PC-3 (cell line): ENCODE results near the gene OLFM4. TPM values are rescaled to one million over a fixed set of nuclear protein-coding genes. Genes with fewer than 3 reads are reported as not detected.

Experiments used
- ATAC-seq: fragments of 200-7000 bp; cut with Tn5 transposase; 2 replicates; pipeline ENCODE4 v1.9.1; 2020; ENCODE audit warnings: mild to moderate bottlenecking, moderate library complexity
- BruUV-seq: library from RNA; stranded (reverse); fragments of 400-500 nt; replicated peaks from 2 replicates; lab custom pipeline; 2021; lab: Mats Ljungman, UMichigan
- CTCF ChIA-PET: fragments of 300-600 bp; sonication (Branson Sonifier 250); formaldehyde crosslinking; loops from one replicate; lab custom pipeline; 2022; ENCODE audit warnings: antibody characterized with exemption; lab: Charles Lee
- POLR2A ChIA-PET: fragments of 300-600 bp; sonication (Branson Sonifier 250); formaldehyde crosslinking; loops from one replicate; lab custom pipeline; 2022; ENCODE audit warnings: antibody characterized with exemption; ENCODE audit not compliant: unreplicated experiment; lab: Charles Lee
- DNase-seq: peaks from one replicate; pipeline ENCODE4 v3.0.0-alpha.2; 2015
- H2AFZ ChIP-seq: fragments of 300-600 bp; sonication (generic); 2 replicates; pipeline ENCODE4 v1.6.0; 2016; ENCODE audit warnings: antibody characterized with exemption, low read length
- H3F3A ChIP-seq: fragments of 300-600 bp; sonication (generic); one replicate; pipeline ENCODE4 v1.6.0; 2017; ENCODE audit warnings: antibody characterized with exemption, low read length, control low read depth, mild to moderate bottlenecking; ENCODE audit not compliant: unreplicated experiment
- H3K27ac ChIP-seq: fragments of 300-600 bp; sonication (generic); 2 replicates; pipeline ENCODE4 v1.5.1; 2016; ENCODE audit warnings: mild to moderate bottlenecking, low read length
- H3K27me3 ChIP-seq: fragments of 300-600 bp; sonication (generic); 2 replicates; pipeline ENCODE4 v1.6.1; 2016; ENCODE audit warnings: low read length, mixed read lengths
- H3K36me3 ChIP-seq: fragments of 300-600 bp; sonication (generic); 2 replicates; pipeline ENCODE4 v1.6.1; 2016; ENCODE audit warnings: low read depth, mixed run types, low read length, mixed read lengths
- H3K4me1 ChIP-seq: fragments of 300-600 bp; sonication (generic); 2 replicates; pipeline ENCODE4 v1.5.1; 2016; ENCODE audit warnings: low read length; ENCODE audit not compliant: insufficient read depth
- H3K4me2 ChIP-seq: fragments of 300-600 bp; sonication (generic); 2 replicates; pipeline ENCODE4 v1.6.0; 2016; ENCODE audit warnings: low read length
- H3K4me3 ChIP-seq: fragments of 300-600 bp; sonication (generic); 2 replicates; pipeline ENCODE4 v1.5.1; 2016; ENCODE audit warnings: mild to moderate bottlenecking, low read length, mixed read lengths
- H3K79me2 ChIP-seq: fragments of 300-600 bp; sonication (generic); 2 replicates; pipeline ENCODE4 v1.6.1; 2017; ENCODE audit warnings: low read length, mixed read lengths
- H3K9ac ChIP-seq: fragments of 300-600 bp; sonication (generic); 2 replicates; pipeline ENCODE4 v1.6.0; 2016; ENCODE audit warnings: mild to moderate bottlenecking, low read length
- H3K9me2 ChIP-seq: fragments of 300-600 bp; sonication (generic); replicated peaks from 2 replicates; pipeline ENCODE4 v1.6.1; 2016; ENCODE audit warnings: mixed run types, low read length, mixed read lengths
- H3K9me3 ChIP-seq: fragments of 300-600 bp; sonication (generic); 2 replicates; pipeline ENCODE4 v1.6.1; 2016; ENCODE audit warnings: low read length, mixed read lengths
- H4K20me1 ChIP-seq: fragments of 300-600 bp; sonication (generic); 2 replicates; pipeline ENCODE4 v1.6.1; 2016; ENCODE audit warnings: low read length, mixed read lengths
- EZH2 ChIP-seq: fragments of 300-600 bp; sonication (generic); IDR thresholded peaks from one replicate; pipeline ENCODE4 v1.6.1; 2017; ENCODE audit warnings: antibody characterized with exemption, mild to moderate bottlenecking, low read length; ENCODE audit not compliant: unreplicated experiment
- EZH2phosphoT487 ChIP-seq: fragments of 300-600 bp; sonication (generic); IDR thresholded peaks from 2 replicates; pipeline ENCODE4 v1.6.1; 2018; ENCODE audit warnings: mild to moderate bottlenecking, antibody characterized with exemption, low read length, borderline replicate concordance
- intact Hi-C: fragments of 100-400 bp; cut with micrococcal nuclease; formaldehyde crosslinking; loops from 2 replicates; pipeline ENCODE4 v1.9.0; 2023
- total RNA-seq: library from RNA; depleted of rRNA; stranded (reverse); fragments of >200 nt; gene quantifications from 2 replicates; pipeline ENCODE4 v1.2.3, GENCODE V29; 2014
- TF ChIP-seq, protein P1 (sequence below): fragments of 300-600 bp; sonication (generic); conservative IDR thresholded peaks from 2 replicates; pipeline ENCODE4 v1.5.1; 2017; ENCODE audit warnings: antibody characterized with exemption, low read depth, mild to moderate bottlenecking, low read length

Gene OLFM4
- total RNA-seq, 1 experiment from 2014 or later: not detected

DNA sequence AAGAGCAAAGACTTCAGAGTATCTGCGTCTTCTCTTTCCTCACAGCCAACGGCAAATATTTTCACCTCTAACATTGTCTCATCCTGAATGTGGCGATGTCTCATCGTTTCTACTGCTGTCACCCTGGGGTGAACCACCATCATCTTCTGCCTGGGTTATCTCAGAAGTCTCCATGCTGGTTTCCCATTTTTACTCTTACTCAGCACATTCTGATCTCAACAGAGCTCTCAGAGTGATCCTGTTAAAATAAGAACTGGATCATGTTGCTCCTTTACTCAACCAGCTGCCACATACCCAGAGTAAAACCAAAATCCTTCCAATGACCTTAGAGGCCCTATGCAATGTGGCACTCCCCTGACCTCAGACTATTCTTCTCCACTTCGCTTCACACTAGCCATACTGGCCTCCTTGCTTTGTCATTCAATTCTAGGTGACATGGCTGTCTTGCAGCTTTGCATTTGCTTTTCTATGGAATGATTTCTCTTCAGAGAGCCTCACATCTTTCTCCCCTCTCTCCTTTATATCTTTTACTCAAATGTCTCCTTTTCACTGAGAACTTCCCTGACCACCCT, 7.8 kb upstream of the OLFM4 start:
- no peak overlapping the region for H3K4me3 ChIP-seq
- no peak overlapping the region for H2AFZ ChIP-seq
- no peaks in the 10 kb centered on the region for H3F3A ChIP-seq
- no peaks in the 10 kb centered on the region for H3K36me3 ChIP-seq
- CTCF ChIA-PET: no interaction called here
- H3K27ac ChIP-seq: no peak overlapping the region
- POLR2A ChIA-PET: no interaction called here
- H3K9me3 ChIP-seq: no peaks in the 10 kb centered on the region
- no peak for DNase-seq
- H3K9me2 ChIP-seq: no peaks in the 10 kb centered on the region
- H3K27me3 ChIP-seq: no peaks in the 10 kb centered on the region
- no peaks in the 10 kb centered on the region for H3K4me1 ChIP-seq
- intact Hi-C loops: no loop called here
- TF ChIP-seq EZH2phosphoT487: no peak
- no peaks in the 10 kb centered on the region for H4K20me1 ChIP-seq
- H3K9ac ChIP-seq: no peak overlapping the region
- BruUV-seq: no TSS peak
- H3K4me2 ChIP-seq: no peak overlapping the region
- ATAC-seq: no peak
- H3K79me2 ChIP-seq: no peaks in the 10 kb centered on the region

DNA sequence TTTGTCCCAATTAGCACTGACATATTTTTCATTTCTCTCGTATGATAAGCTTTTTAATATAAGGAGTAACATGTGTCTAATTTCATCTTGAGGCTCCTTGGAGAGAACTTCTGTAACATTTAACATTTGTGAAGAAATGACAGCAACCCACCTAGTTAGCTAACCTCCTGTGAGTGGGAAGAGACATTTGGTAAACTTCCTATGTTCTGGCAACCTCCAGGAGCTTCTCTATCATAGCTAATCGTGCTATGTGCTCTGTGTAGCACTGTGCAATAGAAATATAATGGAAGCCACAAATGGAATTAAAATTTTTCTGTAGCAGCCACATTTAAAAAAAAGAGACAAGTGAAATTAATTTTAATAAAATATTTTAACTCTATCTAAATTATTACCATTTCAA, 5.4 kb upstream of the OLFM4 start:
- Histone ChIP-seq H3K9me3 (no peaks in the 10 kb centered on the region), H3K9me2 (no peaks in the 10 kb centered on the region), H3K9ac (no peak overlapping the region), H3K27me3 (no peaks in the 10 kb centered on the region), H3K4me3 (no peak overlapping the region), H3K4me2 (no peak overlapping the region), H3K79me2 (no peaks in the 10 kb centered on the region), H3K4me1 (no peaks in the 10 kb centered on the region), H3F3A (no peaks in the 10 kb centered on the region), H3K36me3 (no peaks in the 10 kb centered on the region), H4K20me1 (no peaks in the 10 kb centered on the region), H2AFZ (no peak overlapping the region), H3K27ac (no peak overlapping the region)
- ATAC-seq (no peak), DNase-seq (no peak)
- TF ChIP-seq EZH2 (no peak), EZH2phosphoT487 (no peak)
- TF ChIP-seq, protein P1, sequence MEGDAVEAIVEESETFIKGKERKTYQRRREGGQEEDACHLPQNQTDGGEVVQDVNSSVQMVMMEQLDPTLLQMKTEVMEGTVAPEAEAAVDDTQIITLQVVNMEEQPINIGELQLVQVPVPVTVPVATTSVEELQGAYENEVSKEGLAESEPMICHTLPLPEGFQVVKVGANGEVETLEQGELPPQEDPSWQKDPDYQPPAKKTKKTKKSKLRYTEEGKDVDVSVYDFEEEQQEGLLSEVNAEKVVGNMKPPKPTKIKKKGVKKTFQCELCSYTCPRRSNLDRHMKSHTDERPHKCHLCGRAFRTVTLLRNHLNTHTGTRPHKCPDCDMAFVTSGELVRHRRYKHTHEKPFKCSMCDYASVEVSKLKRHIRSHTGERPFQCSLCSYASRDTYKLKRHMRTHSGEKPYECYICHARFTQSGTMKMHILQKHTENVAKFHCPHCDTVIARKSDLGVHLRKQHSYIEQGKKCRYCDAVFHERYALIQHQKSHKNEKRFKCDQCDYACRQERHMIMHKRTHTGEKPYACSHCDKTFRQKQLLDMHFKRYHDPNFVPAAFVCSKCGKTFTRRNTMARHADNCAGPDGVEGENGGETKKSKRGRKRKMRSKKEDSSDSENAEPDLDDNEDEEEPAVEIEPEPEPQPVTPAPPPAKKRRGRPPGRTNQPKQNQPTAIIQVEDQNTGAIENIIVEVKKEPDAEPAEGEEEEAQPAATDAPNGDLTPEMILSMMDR: no peak
- ChIA-PET POLR2A (no interaction called here), CTCF (no interaction called here)
- no TSS peak for BruUV-seq
- intact Hi-C loops: no loop called here

DNA sequence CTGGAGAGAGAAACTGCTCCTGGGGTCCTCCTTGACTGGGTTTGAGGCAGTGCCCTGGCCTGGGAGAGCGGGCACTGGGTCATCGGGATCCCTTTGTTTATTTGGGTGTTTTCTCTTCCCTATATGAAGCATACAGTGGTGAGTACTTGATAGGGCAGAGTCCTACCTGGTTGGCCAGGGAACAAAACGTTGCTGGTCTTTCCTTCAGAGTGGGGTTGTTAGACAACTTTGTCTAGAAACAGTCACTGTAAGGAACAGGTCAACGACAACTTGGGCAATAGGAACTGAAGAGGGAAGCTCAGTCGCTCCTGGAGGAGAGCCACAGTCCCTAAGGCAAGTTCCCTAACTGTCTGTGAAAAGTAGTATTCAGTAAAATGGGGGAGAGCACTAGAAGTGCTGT, 550 bp upstream of the OLFM4 start:
- Histone ChIP-seq H3K4me2 (no peak overlapping the region), H3K4me3 (no peak overlapping the region), H3K36me3 (no peaks in the 10 kb centered on the region), H3K27ac (no peak overlapping the region), H3K27me3 (no peaks in the 10 kb centered on the region), H4K20me1 (no peaks in the 10 kb centered on the region), H3K9me2 (no peaks in the 10 kb centered on the region), H3K79me2 (no peaks in the 10 kb centered on the region), H3F3A (no peaks in the 10 kb centered on the region), H3K4me1 (no peaks in the 10 kb centered on the region), H3K9me3 (no peaks in the 10 kb centered on the region), H2AFZ (no peak overlapping the region), H3K9ac (no peak overlapping the region)
- POLR2A ChIA-PET: no interaction called here
- TF ChIP-seq, protein P1: no peak
- TF ChIP-seq EZH2 (no peak), EZH2phosphoT487 (no peak)
- DNase-seq: no peak
- ATAC-seq: no peak
- intact Hi-C loops: no loop called here
- CTCF ChIA-PET: no interaction called here
- no TSS peak for BruUV-seq
